Loucy (cell line): ENCODE results near the gene ANKRD40.

Experiments
- EZH2phosphoT487 ChIP-seq: fragments of 200-600 bp; IDR thresholded peaks from 2 replicates; pipeline ENCODE4 v1.6.1; 2018; ENCODE audit warnings: antibody characterized with exemption, mild to moderate bottlenecking, moderate library complexity, borderline replicate concordance
- TF ChIP-seq, protein P1 (sequence below): fragments of 200-600 bp; sonication (generic); conservative IDR thresholded peaks from 2 replicates; pipeline ENCODE4 v1.5.1; 2014; ENCODE audit warnings: mild to moderate bottlenecking, antibody characterized with exemption, low read length

GRCh38 chr17:50660887-50661345 is 46.8 kb downstream of the ANKRD40 start:
- TF ChIP-seq, protein P1, sequence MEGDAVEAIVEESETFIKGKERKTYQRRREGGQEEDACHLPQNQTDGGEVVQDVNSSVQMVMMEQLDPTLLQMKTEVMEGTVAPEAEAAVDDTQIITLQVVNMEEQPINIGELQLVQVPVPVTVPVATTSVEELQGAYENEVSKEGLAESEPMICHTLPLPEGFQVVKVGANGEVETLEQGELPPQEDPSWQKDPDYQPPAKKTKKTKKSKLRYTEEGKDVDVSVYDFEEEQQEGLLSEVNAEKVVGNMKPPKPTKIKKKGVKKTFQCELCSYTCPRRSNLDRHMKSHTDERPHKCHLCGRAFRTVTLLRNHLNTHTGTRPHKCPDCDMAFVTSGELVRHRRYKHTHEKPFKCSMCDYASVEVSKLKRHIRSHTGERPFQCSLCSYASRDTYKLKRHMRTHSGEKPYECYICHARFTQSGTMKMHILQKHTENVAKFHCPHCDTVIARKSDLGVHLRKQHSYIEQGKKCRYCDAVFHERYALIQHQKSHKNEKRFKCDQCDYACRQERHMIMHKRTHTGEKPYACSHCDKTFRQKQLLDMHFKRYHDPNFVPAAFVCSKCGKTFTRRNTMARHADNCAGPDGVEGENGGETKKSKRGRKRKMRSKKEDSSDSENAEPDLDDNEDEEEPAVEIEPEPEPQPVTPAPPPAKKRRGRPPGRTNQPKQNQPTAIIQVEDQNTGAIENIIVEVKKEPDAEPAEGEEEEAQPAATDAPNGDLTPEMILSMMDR = no peak
- no peak for TF ChIP-seq EZH2phosphoT487
